ENCODE results near the gene CTXN2. TPM values are rescaled to one million over a fixed set of nuclear protein-coding genes. Genes with fewer than 3 reads are reported as not detected.

CTXN2 gene
- total RNA-seq, 1 experiment from 2014 or later: 0.11 TPM

DNA sequence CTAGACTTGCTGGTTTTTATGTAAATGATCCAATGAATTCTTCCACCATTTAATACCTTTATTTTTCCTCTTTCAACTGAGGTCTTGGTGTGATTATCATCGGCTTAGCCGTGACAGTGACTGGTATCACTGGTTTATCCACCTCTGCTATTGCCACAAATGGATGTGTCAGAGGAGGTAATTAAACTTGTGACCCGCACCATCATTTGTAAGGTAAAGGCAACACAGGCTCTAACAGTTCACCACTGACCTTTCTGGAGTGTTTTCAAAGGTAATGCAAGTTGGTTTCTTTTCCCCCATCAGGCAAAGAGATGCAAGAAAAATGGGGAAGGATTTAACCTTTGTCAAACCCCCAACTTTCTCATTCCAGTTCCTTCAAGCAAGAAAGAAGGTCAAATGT, 34.3 kb downstream of the CTXN2 start:
- no peaks in the 10 kb centered on the region for H3K9me3 ChIP-seq (ENCODE audit: control insufficient read depth, low read depth, low read length)
- H3K14ac ChIP-seq (ENCODE audit: insufficient read depth, low read length): no peak overlapping the region
- Mint-ChIP-seq H3K27ac (no peak overlapping the region), H3K27me3 (ENCODE audit: low read depth) (no peaks in the 10 kb centered on the region; the same call in none of the 2 replicates), H3K9me3 (no peaks in the 10 kb centered on the region), H3K36me3 (ENCODE audit: insufficient read depth in 1 of 3, low read depth in 3 of 3) (no peaks in the 10 kb centered on the region), H3K4me3 (no peak overlapping the region), H3K4me1 (peaks cover 0 to 4% of the 10 kb centered on the region in 2 experiments; a peak in 1 of 4 replicates)
- H2BK15ac ChIP-seq (ENCODE audit: low read depth, low read length): no peak overlapping the region
- no peaks in the 10 kb centered on the region for H3K79me2 ChIP-seq (ENCODE audit: insufficient read depth, low read length)
- no peak overlapping the region for H2AK5ac ChIP-seq (ENCODE audit: insufficient read length, low read length)
- H4K5ac ChIP-seq (ENCODE audit: insufficient read length, low read depth, low read length): no peak overlapping the region
- no peaks in the 10 kb centered on the region for H3K79me1 ChIP-seq (ENCODE audit: insufficient read depth, low read depth, low read length, poor library complexity, severe bottlenecking)
- no peak overlapping the region for H3K27ac ChIP-seq (ENCODE audit: insufficient read length, low read depth, low read length)
- no peaks in the 10 kb centered on the region; the same call in 1 of the 2 replicates for H3K27me3 ChIP-seq (ENCODE audit: insufficient read depth, low read length)
- no peaks in the 10 kb centered on the region for H3K23me2 ChIP-seq (ENCODE audit: insufficient read length, low read depth, low read length, poor library complexity, severe bottlenecking)
- H3K56ac ChIP-seq (ENCODE audit: insufficient read length, low read depth, low read length): no peak overlapping the region
- no peak overlapping the region for H2BK20ac ChIP-seq (ENCODE audit: low read depth, low read length, poor library complexity, severe bottlenecking)
- TF ChIP-seq, protein P1, sequence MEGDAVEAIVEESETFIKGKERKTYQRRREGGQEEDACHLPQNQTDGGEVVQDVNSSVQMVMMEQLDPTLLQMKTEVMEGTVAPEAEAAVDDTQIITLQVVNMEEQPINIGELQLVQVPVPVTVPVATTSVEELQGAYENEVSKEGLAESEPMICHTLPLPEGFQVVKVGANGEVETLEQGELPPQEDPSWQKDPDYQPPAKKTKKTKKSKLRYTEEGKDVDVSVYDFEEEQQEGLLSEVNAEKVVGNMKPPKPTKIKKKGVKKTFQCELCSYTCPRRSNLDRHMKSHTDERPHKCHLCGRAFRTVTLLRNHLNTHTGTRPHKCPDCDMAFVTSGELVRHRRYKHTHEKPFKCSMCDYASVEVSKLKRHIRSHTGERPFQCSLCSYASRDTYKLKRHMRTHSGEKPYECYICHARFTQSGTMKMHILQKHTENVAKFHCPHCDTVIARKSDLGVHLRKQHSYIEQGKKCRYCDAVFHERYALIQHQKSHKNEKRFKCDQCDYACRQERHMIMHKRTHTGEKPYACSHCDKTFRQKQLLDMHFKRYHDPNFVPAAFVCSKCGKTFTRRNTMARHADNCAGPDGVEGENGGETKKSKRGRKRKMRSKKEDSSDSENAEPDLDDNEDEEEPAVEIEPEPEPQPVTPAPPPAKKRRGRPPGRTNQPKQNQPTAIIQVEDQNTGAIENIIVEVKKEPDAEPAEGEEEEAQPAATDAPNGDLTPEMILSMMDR (conservative IDR thresholded peaks at IDR 0.05): no peak
- no peak overlapping the region for H3K4ac ChIP-seq (ENCODE audit: low read depth, low read length)
- no peak overlapping the region for H2BK5ac ChIP-seq (ENCODE audit: insufficient read length, low read length)
- no peaks in the 10 kb centered on the region for H4K20me1 ChIP-seq (ENCODE audit: control insufficient read depth, insufficient read depth, insufficient read length)
- no peak overlapping the region for H4K8ac ChIP-seq (replicated peaks; ENCODE audit: insufficient read length, low read depth, low read length)
- no peak overlapping the region for H3T11ph ChIP-seq (ENCODE audit: low read length)
- no peak overlapping the region for H2BK12ac ChIP-seq (ENCODE audit: insufficient read length, low read depth, low read length)
- H3K9ac ChIP-seq (ENCODE audit: extremely low read depth, insufficient read length, low read length): no peak overlapping the region
- no peak overlapping the region for H3K4me2 ChIP-seq (ENCODE audit: insufficient read depth, insufficient read length, low read length)
- no peak overlapping the region for H3K23ac ChIP-seq (ENCODE audit: insufficient read length, low read depth, low read length)
- no CpG with 5 or more reads among the region's 3 CpGs for whole genome bisulfite sequencing (ENCODE audit: extremely low coverage, insufficient read length, low lambda C conversion rate)
- H2BK120ac ChIP-seq (ENCODE audit: low read depth, low read length, poor library complexity, severe bottlenecking): no peak overlapping the region
- no peak overlapping the region for H4K91ac ChIP-seq (ENCODE audit: insufficient read length, low read depth, low read length)
- no peaks in the 10 kb centered on the region for H3K4me1 ChIP-seq (ENCODE audit: insufficient read depth, low read length)
- H3K18ac ChIP-seq (ENCODE audit: insufficient read length, low read depth, low read length): no peak overlapping the region
- no peak for DNase-seq
- no peak overlapping the region for H2AFZ ChIP-seq (ENCODE audit: low read length)
